ENCODE measurements around the gene CNKSR2.

- no peak for TF ChIP-seq MAX (IDR thresholded peaks at IDR 0.05; ENCODE audit: low read depth, low read length)
- TF ChIP-seq CTCF (IDR thresholded peaks at IDR 0.05; ENCODE audit: low read depth, low read length): no peak
- TF ChIP-seq POLR2A (IDR thresholded peaks at IDR 0.05; ENCODE audit: extremely low read depth, insufficient read length): no peak
- no peak for TF ChIP-seq MYC (IDR thresholded peaks at IDR 0.05; ENCODE audit: low read depth, low read length)
Measured at GRCh38 chrX:21610168-21610567, 235.9 kb downstream of the CNKSR2 start.
